Measurements from ENCODE around the gene GRIK4.
"Not testable (repeated sequence)": the region's sequence is repeated elsewhere in the genome, so short reads cannot be mapped to it uniquely, and the experiment has no call there.

GRIK4 gene

DNA sequence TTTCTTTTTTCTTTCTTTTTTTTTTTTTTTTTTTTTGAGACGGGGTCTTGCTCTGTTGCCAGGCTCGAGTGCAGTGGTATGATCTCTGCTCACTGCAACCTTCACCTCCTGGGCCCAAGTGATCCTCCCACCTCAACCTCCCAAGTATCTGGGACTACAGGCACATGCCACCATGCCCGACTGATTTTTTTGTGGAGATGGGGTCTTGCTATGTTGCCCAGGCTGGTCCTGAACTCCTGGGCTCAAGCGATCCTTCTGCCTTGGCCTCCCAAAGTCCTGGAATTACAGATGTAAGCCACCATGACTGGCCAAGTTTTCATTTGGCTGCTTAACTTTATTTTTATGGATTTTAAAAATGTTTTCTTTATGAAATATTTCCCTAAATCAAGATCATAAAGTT, 520.1 kb downstream of the GRIK4 start:
- DNase-seq: not testable (repeated sequence)

DNA sequence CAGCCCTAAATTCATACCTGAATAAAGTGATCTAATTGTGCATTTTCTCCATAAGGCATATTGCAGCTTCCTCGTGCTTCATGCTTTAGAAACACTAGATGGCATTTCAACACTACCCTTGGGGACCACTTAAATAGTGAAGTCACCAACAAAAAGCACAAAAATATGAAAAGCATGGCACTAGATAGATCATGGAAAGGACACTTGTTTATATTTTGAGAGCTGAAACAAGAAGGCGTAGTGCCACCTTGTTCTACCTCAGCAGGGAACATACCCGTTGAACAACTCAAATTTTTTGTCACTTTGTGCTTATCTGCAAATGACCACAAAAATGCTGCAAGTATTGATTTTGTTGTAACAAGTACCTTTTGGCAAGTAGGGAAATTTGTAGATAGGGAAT, 521.0 kb downstream of the GRIK4 start:
- DNase-seq: no peak

DNA sequence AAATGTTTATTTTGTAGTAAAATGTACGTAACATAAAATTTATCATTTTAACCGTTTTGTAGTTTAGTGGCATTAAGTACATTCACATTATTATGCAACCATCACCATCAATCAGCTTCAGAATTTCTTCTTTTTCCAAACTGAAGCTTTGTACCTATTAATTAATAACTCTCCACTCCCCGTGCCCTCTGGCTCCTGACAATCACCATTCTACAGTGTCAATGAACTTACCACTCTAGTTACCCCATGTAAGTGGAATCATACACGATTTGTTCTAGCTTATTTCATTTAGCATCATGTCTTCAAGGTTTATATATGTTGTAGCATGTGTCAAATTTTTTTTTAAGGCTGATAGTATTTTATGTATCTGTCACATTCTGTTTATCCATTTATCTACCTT, 522.1 kb downstream of the GRIK4 start:
- DNase-seq: no peak

DNA sequence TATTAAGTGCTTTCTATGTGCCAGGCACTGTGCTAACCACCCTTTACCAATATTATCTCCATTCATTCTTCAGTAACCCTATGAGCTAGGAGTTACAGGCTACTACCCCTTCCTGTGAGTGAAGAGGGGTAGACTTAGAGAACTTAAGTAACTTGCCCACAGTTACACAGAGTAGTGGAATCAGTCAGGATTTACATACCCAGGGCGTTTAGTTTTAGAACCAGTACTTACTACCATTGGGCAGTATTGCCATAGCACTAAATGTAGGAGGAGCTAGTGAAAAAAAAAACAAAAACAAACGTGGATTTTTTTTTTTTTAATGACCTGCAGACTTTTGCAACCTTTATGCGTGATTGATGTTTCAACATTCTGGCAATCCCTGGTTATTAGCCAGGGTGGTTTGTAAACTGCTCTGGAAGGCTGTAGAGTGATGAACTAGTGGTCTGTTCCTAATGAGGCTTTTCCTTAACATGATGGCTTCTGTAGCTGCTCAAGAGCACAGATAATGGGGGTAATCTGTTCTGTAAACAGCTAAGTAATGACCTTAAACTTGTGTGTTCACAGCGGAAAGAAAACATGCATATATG, 523.7 kb downstream of the GRIK4 start:
- no peak for DNase-seq

DNA sequence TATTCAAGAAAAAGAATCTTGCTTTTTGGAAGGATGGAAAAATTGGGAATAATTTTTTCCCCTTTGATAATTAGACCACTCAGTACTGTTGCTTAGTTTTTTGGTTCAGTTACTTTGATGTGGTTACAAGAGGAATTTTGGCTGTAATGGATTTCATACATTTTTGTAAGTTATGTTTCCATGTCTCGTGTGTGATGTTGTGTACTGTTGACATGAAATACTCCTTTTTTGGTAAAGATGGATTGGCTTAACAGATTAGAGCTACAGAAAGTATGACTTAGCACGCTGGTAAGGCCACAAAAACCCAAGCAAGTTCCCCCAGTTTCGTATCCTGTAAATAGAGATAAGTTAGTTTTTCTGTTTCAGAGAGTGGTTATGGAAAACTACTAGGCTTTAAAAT, 524.2 kb downstream of the GRIK4 start:
- DNase-seq: no peak

DNA sequence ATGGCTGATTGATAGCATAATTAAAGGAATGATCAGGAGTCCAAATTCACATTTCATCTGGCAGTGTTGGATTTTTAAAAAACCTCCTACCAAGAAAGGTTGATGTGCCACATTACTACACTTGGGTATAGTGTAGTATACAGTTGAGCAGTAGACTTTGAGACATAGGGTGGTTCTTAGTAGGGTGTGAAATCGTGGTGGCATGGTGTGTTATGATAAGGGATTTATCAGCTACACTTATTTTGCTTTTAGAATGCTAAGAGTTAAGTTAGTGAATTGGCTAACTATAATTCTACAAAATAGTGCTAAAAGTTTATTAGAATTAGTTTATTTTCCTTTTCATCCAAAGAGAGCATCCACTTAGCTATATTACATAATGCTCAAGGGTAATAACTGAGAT, 525.5 kb downstream of the GRIK4 start:
- no peak for DNase-seq

Measured in bone marrow (tissue), 2 donors.